Neural cell (in vitro differentiated cells): ENCODE measurements around the gene PHF5A. TPM values are rescaled to one million over a fixed set of nuclear protein-coding genes. Genes with fewer than 3 reads are reported as not detected.
A peak's percentile ranks its signal among the peaks of the same experiment; 100 is the strongest.

Experiments
- H2AFZ ChIP-seq: fragments of 200-600, 300-800 bp; sonication (generic), shearing (Covaris generic); 2 replicates; pipeline ENCODE4 v1.6.0; 2014; ENCODE audit warnings: low read depth, mild to moderate bottlenecking, antibody characterized with exemption, low read length, moderate library complexity
- H3F3A ChIP-seq: fragments of 200-600 bp; shearing (Covaris generic); 2 replicates; pipeline ENCODE4 v1.6.1; 2016; ENCODE audit warnings: mild to moderate bottlenecking, moderate library complexity, mixed read lengths, antibody characterized with exemption, low read length; ENCODE audit not compliant: insufficient read depth, poor library complexity, severe bottlenecking
- H3K27ac ChIP-seq: fragments of 200-600, 300-800 bp; sonication (generic), shearing (Covaris generic); 2 replicates; pipeline ENCODE4 v1.5.1; 2014; ENCODE audit warnings: mild to moderate bottlenecking, low read length, moderate library complexity
- H3K27me3 ChIP-seq: fragments of 300-800, 200-600 bp; sonication (generic), shearing (Covaris generic); 2 replicates; pipeline ENCODE4 v1.6.0; 2014; ENCODE audit warnings: mild to moderate bottlenecking, low read depth, low read length, moderate library complexity; ENCODE audit not compliant: insufficient read depth
- H3K36me3 ChIP-seq: fragments of 300-800, 200-600 bp; sonication (generic), shearing (Covaris generic); 2 replicates; pipeline ENCODE4 v1.5.1; 2014; ENCODE audit warnings: mild to moderate bottlenecking, antibody characterized with exemption, low read length, moderate library complexity; ENCODE audit not compliant: insufficient read depth
- H3K4me2 ChIP-seq: fragments of 300-800, 200-600 bp; sonication (generic), shearing (Covaris generic); 2 replicates; pipeline ENCODE4 v1.6.0; 2014; ENCODE audit warnings: mild to moderate bottlenecking, low read length
- H3K4me3 ChIP-seq: fragments of 300-800, 200-600 bp; sonication (generic), shearing (Covaris generic); 2 replicates; pipeline ENCODE4 v1.5.1; 2014; ENCODE audit warnings: mild to moderate bottlenecking, low read length, moderate library complexity
- H3K79me2 ChIP-seq: fragments of 200-600 bp; shearing (Covaris generic); replicated peaks from 2 replicates; pipeline ENCODE4 v1.6.0; 2014; ENCODE audit warnings: mild to moderate bottlenecking, low read length, moderate library complexity; ENCODE audit not compliant: insufficient read depth
- H3K9ac ChIP-seq: fragments of 300-800, 200-600 bp; sonication (generic), shearing (Covaris generic); 2 replicates; pipeline ENCODE4 v1.6.1; 2016; ENCODE audit warnings: mild to moderate bottlenecking, low read length, mixed read lengths
- H3K9me2 ChIP-seq: fragments of 200-600 bp; shearing (Covaris generic); 2 replicates; pipeline ENCODE4 v1.6.1; 2016; ENCODE audit warnings: mild to moderate bottlenecking, low read length, mixed read lengths; ENCODE audit not compliant: insufficient read depth
- H3K9me3 ChIP-seq: fragments of 200-600, 300-800 bp; sonication (generic), shearing (Covaris generic); 2 replicates; pipeline ENCODE4 v1.6.1; 2016; ENCODE audit warnings: mild to moderate bottlenecking, mixed run types, low read length, moderate library complexity, mixed read lengths
- H4K20me1 ChIP-seq: fragments of 200-600 bp; shearing (Covaris generic); 2 replicates; pipeline ENCODE4 v1.6.1; 2016; ENCODE audit warnings: mild to moderate bottlenecking, mixed run types; ENCODE audit not compliant: insufficient read depth
- CTCF ChIP-seq: fragments of 450-650 bp; IDR thresholded peaks from 2 replicates; pipeline ENCODE4 v1.5.1; 2014; ENCODE audit warnings: antibody characterized with exemption, mild to moderate bottlenecking, moderate library complexity; ENCODE audit not compliant: poor library complexity, severe bottlenecking
- EP300 ChIP-seq: fragments of 450-650 bp; conservative IDR thresholded peaks from 2 replicates; pipeline ENCODE4 v1.6.1; 2014; ENCODE audit warnings: antibody characterized with exemption, mild to moderate bottlenecking, moderate library complexity; ENCODE audit not compliant: poor library complexity, severe bottlenecking
- EZH2 ChIP-seq: fragments of 200-600, 300-800 bp; shearing (Covaris generic), sonication (generic); IDR thresholded peaks from 2 replicates; pipeline ENCODE4 v1.6.1; 2014; ENCODE audit warnings: antibody characterized with exemption, low read length, borderline replicate concordance, mild to moderate bottlenecking; ENCODE audit not compliant: insufficient read depth, poor library complexity, severe bottlenecking
- MXI1 ChIP-seq: fragments of 450-650 bp; conservative IDR thresholded peaks from 2 replicates; pipeline ENCODE4 v1.6.1; 2014; ENCODE audit warnings: antibody characterized with exemption, mild to moderate bottlenecking; ENCODE audit not compliant: poor library complexity, severe bottlenecking
- POLR2AphosphoS5 ChIP-seq: IDR thresholded peaks from 2 replicates; pipeline ENCODE4 v1.6.1; 2012
- RAD21 ChIP-seq: fragments of 450-650 bp; conservative IDR thresholded peaks from 2 replicates; pipeline ENCODE4 v1.6.1; 2014; ENCODE audit warnings: antibody characterized with exemption, mild to moderate bottlenecking, moderate library complexity
- SMC3 ChIP-seq: fragments of 450-650 bp; conservative IDR thresholded peaks from 2 replicates; pipeline ENCODE4 v1.6.1; 2014; ENCODE audit warnings: antibody characterized with exemption, mild to moderate bottlenecking, moderate library complexity; ENCODE audit not compliant: poor library complexity
- TAF1 ChIP-seq: IDR thresholded peaks from 2 replicates; pipeline ENCODE4 v1.6.1; 2012; ENCODE audit warnings: low read depth
- polyA minus RNA-seq: library from RNA; depleted of rRNA, polyadenylated mRNA; stranded (reverse); fragments of >200 nt; gene quantifications from 2 replicates; pipeline ENCODE4 v1.2.3, GENCODE V29; 2014
- polyA plus RNA-seq: library from polyadenylated mRNA; depleted of rRNA; stranded (reverse); fragments of >200 nt; gene quantifications from 2 replicates; pipeline ENCODE4 v1.2.3, GENCODE V29; 2014
- TF ChIP-seq, protein P1 (sequence below): IDR thresholded peaks from 2 replicates; pipeline ENCODE4 v1.6.1; 2012; ENCODE audit warnings: borderline replicate concordance

Gene PHF5A, protein sequence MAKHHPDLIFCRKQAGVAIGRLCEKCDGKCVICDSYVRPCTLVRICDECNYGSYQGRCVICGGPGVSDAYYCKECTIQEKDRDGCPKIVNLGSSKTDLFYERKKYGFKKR
- polyA plus RNA-seq (148 and 153 TPM in 2 replicates), polyA minus RNA-seq (66.7 and 76.3 TPM in 2 replicates)

DNA sequence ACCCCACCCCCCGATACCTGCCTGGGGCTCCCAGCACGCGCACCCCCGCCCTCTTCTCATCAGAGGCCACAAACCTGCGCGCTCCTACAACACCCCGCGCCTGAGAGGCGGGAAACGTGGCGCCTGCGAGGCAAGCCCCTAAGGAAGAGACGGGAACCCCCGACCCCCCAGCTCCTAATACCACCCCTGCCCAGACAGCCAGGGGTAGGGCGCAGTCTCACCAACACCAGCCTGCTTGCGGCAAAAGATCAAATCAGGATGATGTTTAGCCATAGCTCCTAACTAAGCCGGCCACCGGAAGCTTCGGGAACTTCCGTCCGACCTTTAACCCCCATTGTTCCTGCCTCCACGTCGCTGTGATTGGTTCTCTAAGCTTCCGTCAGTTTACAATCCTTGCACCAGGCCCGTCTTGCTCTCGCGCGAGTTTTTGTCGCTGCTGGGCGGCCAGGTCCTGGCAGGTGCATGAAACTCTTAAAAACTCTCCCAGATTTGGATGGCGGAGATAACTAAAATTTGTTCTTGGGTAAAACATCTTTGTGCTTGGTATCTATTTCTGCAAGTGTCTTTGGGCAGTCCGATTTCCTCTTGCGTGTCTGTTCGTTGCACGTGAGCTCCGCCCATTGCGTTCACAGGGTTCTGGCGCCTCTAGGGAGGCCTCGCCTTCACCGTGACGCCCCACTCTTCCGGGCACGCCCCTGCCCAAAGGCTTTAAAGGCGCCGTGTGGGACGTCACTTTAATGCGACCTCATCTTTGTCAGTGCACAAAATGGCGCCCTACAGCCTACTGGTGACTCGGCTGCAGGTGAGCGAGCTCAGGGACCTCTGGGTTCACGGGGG, at the start of gene PHF5A, which contains the start of gene ACO2:
TSS of gene PHF5A (minus strand) at position 312 of the 837 bp plus-strand sequence. CDS start at position 273, 39 bp downstream.
TSS of gene ACO2 (plus strand) at position 737 of the 837 bp plus-strand sequence. CDS start at position 767, 30 bp downstream.
- TF ChIP-seq CTCF = no peak
- peak; percentile 39 for TF ChIP-seq SMC3
- peak; percentile 96 for TF ChIP-seq POLR2AphosphoS5
- TF ChIP-seq RAD21 = no peak
- TF ChIP-seq, protein P1, sequence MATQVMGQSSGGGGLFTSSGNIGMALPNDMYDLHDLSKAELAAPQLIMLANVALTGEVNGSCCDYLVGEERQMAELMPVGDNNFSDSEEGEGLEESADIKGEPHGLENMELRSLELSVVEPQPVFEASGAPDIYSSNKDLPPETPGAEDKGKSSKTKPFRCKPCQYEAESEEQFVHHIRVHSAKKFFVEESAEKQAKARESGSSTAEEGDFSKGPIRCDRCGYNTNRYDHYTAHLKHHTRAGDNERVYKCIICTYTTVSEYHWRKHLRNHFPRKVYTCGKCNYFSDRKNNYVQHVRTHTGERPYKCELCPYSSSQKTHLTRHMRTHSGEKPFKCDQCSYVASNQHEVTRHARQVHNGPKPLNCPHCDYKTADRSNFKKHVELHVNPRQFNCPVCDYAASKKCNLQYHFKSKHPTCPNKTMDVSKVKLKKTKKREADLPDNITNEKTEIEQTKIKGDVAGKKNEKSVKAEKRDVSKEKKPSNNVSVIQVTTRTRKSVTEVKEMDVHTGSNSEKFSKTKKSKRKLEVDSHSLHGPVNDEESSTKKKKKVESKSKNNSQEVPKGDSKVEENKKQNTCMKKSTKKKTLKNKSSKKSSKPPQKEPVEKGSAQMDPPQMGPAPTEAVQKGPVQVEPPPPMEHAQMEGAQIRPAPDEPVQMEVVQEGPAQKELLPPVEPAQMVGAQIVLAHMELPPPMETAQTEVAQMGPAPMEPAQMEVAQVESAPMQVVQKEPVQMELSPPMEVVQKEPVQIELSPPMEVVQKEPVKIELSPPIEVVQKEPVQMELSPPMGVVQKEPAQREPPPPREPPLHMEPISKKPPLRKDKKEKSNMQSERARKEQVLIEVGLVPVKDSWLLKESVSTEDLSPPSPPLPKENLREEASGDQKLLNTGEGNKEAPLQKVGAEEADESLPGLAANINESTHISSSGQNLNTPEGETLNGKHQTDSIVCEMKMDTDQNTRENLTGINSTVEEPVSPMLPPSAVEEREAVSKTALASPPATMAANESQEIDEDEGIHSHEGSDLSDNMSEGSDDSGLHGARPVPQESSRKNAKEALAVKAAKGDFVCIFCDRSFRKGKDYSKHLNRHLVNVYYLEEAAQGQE = peak; percentile 86
- peak; percentile 75 for TF ChIP-seq EP300
- no peak for TF ChIP-seq EZH2
- peak; percentile 93 for TF ChIP-seq MXI1
- peak; percentile 81 for TF ChIP-seq TAF1
- peak within 1 kb of the TSS; percentile 98 for H3K4me2 ChIP-seq
- no peaks in the 10 kb centered on the region for H3F3A ChIP-seq
- H3K9me3 ChIP-seq = no peaks in the 10 kb centered on the region
- H3K4me3 ChIP-seq = peak within 1 kb of the TSS; percentile 98
- H3K27me3 ChIP-seq = no peaks in the 10 kb centered on the region
- no peaks in the 10 kb centered on the region for H3K36me3 ChIP-seq
- no peaks in the 10 kb centered on the region for H4K20me1 ChIP-seq
- H3K79me2 ChIP-seq = peaks cover 64% of the 10 kb centered on the region
- peak within 1 kb of the TSS; percentile 95 for H3K27ac ChIP-seq
- H3K9me2 ChIP-seq = no peaks in the 10 kb centered on the region
- peak within 1 kb of the TSS; percentile 96 for H3K9ac ChIP-seq
- H2AFZ ChIP-seq = peak within 1 kb of the TSS; percentile 74

- no peak overlapping the region for H2AFZ ChIP-seq
- no peak overlapping the region for H3K27ac ChIP-seq
- H3K27me3 ChIP-seq = no peaks in the 10 kb centered on the region
- H3K9me2 ChIP-seq = no peaks in the 10 kb centered on the region
- TF ChIP-seq, protein P1 = no peak
- TF ChIP-seq SMC3 = peak; percentile 17
- H3K79me2 ChIP-seq = no peaks in the 10 kb centered on the region
- no peak overlapping the region for H3K4me3 ChIP-seq
- no peaks in the 10 kb centered on the region for H3F3A ChIP-seq
- no peaks in the 10 kb centered on the region for H4K20me1 ChIP-seq
- H3K9ac ChIP-seq = no peak overlapping the region
- H3K9me3 ChIP-seq = no peaks in the 10 kb centered on the region
- no peak overlapping the region for H3K4me2 ChIP-seq
- H3K36me3 ChIP-seq = no peaks in the 10 kb centered on the region
These were observed 49.5 kb upstream of the PHF5A start for GRCh38 chr22:41518048-41518347.
